ENCODE results near the gene SFXN5.

The SFXN5 gene

GRCh38 chr2:72927619-72928550 is 143.6 kb downstream of the SFXN5 start:
- in situ Hi-C loops (cut with HindIII; ENCODE audit: low sequenced_read_pairs): loop anchor here (10.0 kb wide), 1 partner anchor 77 kb away; no protein-coding TSS in a partner anchor

DNA sequence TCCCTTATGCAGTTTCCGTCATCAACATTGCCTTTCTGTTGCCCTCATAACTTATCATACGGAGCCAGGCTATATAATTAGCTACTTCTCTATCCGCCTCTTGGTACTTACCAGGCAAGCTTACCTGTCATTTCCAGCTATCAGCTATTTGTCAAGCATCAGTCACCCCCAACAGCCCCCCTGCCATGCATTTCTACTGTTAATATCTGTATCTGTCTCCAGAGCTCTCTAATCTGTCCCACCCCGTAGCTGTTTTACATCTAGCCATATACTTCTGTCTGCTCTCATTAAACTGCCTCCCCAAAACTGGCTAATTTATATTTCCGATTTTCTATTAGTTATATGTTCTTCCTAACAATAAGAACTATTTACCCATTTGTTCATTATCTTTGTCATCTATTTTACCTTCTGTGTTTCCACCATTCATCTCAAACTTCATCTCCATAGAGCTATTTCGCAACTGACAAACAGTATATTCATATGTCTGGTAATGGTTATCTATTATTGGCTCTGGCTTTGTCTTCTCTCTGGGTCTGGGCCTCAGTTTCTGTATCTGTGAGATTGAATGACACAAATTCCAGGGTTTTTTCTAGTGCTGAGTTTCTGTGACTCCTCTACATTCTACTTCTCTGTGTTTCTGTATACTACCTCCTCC is 144.6 kb downstream of the SFXN5 start:
- in situ Hi-C loops (cut with HindIII; ENCODE audit: low sequenced_read_pairs): loop anchor here (10.0 kb wide), 1 partner anchor 78 kb away; no protein-coding TSS in a partner anchor

DNA sequence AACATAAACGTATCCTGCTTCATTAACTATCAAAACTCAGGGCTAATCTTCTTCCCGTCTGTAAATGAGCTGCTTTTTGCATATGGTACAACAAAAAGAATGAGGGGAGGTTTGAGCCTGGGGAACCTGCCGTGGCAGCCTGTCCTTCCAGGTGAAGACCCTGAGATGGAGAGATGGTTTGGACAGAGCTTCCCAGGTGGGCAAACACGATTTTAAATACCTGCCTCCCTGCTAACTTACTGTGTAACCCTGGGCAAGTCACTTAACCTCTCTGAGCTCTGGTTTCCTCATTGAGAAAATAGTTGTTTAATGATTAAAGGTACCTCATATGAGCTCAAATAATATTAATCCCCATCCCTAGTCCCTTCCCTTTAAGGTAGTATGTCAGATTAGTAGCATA is 145.1 kb downstream of the SFXN5 start:
- in situ Hi-C loops (cut with HindIII; ENCODE audit: low sequenced_read_pairs): loop anchor here (10.0 kb wide), 1 partner anchor 78 kb away; no protein-coding TSS in a partner anchor

DNA sequence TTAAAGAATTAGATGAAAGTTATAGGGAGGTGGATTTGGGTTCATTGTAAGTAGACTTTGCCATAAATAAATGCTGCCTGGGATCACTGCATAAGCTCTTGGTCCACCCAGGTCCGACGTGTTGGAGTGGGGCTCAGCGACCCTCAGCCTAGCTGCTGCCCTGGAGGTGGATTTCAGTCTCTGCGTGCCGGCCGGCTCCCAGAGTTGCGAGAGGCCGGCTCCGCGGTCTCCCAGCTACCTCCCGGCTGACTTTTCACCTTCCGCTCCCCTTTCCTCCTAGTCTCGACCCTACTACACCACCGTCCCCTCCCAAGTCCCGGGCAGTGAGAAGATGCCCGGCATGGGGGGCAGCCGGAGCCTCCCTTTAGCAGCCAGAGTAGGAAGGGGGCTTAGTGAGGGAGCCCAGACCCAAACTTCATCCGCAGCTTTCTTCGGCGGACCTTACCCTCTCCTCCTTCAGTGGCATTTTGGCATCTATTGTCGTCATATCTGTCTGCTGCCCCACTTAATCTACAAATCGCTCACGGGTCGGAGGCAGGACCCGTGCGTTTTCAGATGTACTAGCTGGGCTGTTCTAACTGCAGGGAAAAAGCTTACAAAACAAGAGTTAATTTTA is 146.1 kb downstream of the SFXN5 start:
- in situ Hi-C loops (cut with HindIII; ENCODE audit: low sequenced_read_pairs): loop anchor here (10.0 kb wide), 1 partner anchor 79 kb away; no protein-coding TSS in a partner anchor

DNA sequence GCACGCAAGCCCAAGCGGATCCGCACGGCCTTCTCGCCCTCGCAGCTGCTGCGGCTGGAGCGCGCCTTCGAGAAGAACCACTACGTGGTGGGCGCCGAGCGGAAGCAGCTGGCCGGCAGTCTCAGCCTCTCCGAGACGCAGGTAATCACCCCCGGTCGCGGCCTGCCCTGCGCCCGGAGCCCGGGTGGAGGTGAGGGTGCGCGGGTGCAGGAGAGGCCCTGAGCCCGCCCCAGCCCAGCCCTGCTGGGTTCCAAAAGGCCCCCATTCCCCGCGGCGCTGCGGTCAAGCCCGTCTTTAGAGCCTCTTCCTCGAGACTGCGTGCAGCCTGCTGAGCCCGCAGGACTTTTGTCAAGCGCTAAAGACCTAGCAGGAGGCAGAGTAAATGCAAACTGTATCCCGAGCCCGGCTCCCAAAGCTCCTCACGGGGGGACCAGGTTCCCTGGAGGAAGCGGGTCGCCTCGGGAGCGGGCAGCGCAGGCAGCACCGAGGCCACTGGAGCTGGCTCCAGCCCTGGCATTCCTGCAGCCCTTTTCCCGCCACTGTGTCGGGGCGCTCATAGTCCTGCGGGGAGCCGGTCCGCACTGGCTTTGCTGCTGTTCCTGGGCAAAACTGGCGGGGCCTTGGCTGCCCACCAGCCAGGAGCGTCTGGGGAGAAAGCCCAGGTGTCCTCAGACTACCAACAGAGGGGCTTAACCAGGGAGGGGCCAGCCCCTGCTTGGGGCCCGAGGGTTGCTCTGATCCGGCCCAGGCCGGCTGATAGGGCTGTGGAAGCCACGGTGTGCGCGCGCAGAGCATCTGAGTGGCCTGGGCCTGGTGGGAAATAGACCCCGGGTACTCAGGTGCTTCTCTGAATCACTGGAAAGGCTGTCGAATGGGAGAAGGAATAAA is 146.9 kb downstream of the SFXN5 start:
- in situ Hi-C loops (cut with HindIII; ENCODE audit: low sequenced_read_pairs): loop anchor here (10.0 kb wide), 1 partner anchor 80 kb away; no protein-coding TSS in a partner anchor

GRCh38 chr2:72923833-72924352 is 147.6 kb downstream of the SFXN5 start:
- in situ Hi-C loops (cut with HindIII; ENCODE audit: low sequenced_read_pairs): loop anchor here (10.0 kb wide), 1 partner anchor 81 kb away; no protein-coding TSS in a partner anchor

- in situ Hi-C loops (cut with HindIII; ENCODE audit: low sequenced_read_pairs): loop anchor here (10.0 kb wide), 1 partner anchor 83 kb away; no protein-coding TSS in a partner anchor
These were observed 149.7 kb downstream of the SFXN5 start for GRCh38 chr2:72921853-72922252.

DNA sequence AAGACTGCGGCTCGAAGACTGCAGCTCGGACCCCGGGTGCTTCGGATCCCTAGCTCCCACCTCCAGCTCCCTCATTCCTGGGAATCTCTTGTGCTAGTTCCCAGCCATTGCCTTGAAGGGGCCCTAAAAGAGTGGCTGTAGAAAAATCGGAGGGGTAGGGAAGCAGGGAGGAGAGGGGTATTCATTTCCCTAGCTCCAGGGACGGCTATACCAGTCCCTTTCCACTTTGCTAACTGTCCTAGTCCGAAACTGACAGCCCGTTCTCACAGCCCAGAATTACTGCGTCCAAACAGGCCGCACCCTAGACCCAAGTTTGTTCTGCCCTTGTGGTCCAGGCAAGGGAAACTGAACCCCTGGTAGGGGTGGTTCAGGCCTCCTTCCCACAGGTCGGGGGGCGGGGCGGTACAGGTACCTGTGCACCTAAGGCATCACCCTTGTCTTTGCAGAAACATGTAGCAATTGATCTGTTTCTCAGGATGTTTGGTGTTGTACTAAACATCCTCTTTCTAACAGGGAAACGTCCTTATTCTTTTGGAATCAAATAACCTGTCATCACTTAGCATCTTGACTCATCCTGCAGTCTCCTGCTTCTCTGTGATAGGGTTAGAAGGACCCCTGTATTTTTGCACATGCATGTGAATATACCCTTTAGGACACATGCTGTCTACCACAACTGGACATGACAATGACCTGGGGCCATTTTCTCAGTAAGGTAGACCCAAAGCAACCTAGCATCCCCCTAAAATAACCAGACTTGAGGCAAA is 150.2 kb downstream of the SFXN5 start:
- in situ Hi-C loops (cut with HindIII; ENCODE audit: low sequenced_read_pairs): loop anchor here (10.0 kb wide), 1 partner anchor 84 kb away; no protein-coding TSS in a partner anchor

DNA sequence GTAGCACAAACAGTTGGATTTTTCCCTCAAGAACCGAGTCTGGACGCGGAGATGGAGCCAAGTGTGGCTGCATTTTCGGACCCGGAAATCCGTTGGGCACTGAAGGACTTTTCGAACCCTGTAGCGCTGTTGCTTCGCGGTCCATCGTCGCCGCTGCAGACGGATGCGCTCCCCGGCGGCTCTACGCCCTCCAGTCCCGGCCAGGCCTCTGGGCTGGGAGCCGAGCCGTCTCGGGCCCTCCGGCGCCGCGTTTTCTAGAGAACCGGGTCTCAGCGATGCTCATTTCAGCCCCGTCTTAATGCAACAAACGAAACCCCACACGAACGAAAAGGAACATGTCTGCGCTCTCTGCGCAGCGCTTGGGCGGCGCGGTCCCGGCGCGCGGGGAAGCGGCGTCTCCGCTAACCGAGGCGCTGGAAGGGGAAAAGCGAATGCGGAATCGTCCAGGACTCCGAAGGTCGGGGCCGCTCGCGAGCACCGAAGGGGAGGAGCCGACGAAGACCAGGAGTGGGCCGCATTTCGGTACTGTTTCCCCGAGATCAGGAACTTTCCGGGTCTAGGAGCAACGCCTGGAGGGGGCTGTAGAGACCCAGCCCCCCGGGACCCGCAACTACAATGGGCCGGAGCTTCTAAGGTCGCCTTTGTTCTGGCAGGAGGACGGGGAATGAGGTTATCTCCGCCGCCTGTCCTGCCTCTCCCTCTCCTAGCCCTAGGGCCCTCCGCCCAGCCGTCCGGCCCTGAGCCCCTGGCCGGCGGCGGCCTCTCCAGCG is 151.0 kb downstream of the SFXN5 start:
- in situ Hi-C loops (cut with HindIII; ENCODE audit: low sequenced_read_pairs): loop anchor here (10.0 kb wide), 1 partner anchor 84 kb away; no protein-coding TSS in a partner anchor

GRCh38 chr2:72919414-72920317 is 151.8 kb downstream of the SFXN5 start:
- in situ Hi-C loops (cut with HindIII; ENCODE audit: low sequenced_read_pairs): loop anchor here (10.0 kb wide), 1 partner anchor 85 kb away; no protein-coding TSS in a partner anchor

GRCh38 chr2:72917877-72918553 is 153.5 kb downstream of the SFXN5 start:
- in situ Hi-C loops (cut with HindIII; ENCODE audit: low sequenced_read_pairs): no loop called here

DNA sequence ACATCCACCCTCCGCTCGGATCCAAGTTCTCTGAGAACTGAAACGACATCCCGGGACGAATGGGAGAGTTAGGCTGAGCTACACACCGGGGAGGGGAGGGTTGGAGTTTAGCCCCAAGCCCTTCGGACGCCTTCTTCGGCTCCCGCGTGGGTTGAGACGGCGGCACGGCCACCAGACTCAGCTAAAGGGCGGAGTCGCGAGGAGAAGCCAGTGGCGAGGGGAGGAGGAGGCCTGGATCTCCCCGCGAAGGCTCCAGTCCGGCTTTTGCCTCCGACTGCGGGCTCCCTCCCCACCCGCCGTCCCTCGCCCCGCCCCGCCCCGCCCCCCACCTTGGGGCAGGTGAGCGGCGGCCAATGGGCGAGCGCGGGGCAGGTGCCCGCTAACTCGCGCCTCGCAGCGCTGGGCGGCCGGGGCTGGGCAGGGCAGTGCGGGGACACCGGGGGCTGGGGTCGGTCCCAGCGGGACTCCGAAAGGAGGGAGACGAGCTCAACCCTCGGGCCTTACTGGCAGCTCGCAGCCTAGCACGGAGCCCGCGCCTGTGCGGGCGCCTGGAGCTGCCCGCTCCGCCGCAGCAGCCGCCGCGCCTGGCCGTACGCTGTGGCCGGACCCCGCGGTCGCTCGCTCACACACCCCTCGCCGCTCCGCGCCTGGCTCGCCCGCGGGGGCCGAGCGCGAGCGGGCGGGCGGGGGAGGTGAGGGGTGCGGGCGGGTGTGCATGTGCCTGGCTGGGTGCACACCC is 154.2 kb downstream of the SFXN5 start, which contains the start of gene EMX1:
Gene EMX1 (plus strand): TSS at position 382 of the 739 bp plus-strand sequence. CDS start 334 bp downstream, at position 716.
- in situ Hi-C loops (cut with HindIII; ENCODE audit: low sequenced_read_pairs): no loop called here

GRCh38 chr2:72916743-72917137 is 154.8 kb downstream of the SFXN5 start:
- in situ Hi-C loops (cut with HindIII; ENCODE audit: low sequenced_read_pairs): no loop called here

DNA sequence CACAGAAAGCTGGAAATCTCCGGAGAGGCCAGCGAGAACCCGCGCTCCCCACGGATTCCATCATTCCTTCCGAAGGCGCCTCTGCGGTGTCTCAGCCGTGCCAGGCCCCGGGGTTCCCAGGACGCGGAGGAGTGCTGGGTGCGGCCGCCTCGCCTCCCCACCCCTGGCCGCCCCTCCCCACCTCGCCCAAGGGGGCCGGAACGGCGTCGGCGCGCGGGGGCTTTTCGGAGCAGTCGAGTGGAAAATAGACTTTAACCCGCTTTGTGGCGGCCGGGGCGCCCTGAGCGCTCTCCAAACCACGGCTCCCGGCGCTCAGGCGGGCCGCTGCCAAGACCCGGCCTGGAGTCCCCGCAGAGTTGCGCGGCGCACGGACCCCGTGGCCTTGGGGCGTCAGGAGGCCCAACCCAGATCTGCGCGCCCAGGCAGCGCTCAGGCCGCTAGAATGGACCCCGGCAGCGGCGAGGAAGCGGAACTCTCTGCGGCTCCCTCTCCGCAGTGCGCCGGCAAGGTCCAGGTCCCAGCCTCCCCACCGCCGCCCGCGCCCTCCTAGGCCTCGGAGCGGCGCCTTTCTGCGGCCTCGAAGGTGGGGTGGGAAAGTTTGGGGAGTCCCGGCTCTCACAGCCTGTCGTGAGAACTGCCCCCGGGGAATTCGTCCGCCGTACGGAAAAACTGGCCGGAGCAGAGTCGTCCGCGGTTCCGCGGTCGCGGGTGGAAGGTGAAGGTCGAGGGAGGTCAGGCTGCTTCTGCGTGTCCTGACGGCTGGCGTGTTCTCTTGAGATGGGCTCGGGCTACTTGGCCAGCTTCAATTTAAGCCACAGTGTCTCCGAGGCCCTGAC is 155.4 kb downstream of the SFXN5 start:
- in situ Hi-C loops (cut with HindIII; ENCODE audit: low sequenced_read_pairs): no loop called here

Data from DLD1 (cell line).